Measurements from ENCODE around the gene PLXDC1.
"Not testable (repeated sequence)": the region's sequence is repeated elsewhere in the genome, so short reads cannot be mapped to it uniquely, and the experiment has no call there.

PLXDC1 gene

DNA sequence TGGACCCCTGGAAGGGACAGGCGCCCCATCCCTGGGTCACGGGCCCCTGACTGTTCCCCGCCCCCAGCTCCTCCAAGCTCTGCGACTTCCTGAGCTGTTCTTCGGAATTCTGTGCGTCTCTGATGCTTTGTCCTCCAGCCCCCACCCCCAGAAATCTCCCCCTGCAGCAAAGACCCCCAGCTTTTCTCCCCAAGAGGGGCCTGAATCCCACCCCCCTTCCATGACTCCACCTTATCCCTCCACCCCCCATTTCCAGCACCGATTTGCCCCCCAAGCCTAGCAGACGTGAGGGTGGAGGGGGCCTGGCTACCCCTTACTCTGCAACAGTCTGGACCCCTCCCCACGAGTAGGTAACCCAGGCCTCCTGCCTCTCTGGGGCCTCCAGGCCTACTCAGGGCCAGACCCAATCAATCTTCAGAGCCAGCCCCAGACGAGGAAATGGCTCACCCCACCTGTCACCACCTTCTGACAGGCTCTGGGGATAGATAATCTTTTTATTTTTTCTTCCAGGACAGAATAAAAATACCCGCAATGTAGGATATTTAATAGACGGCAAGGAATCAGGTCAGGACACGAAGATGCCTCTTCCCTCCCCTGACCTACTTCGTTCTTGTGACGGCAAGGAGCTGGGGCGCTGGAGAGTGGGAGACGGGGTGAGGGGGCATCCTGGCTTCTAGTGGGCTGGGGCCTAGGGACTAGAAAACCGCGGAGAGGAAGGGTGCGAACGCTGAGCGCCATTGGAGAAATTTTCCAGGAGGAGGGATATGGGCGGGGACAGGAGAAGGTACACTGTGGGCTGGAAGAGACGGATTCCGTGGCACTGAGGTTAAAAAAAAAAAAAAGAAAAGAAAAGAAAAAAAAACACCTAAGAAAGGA, 744 bp upstream of the PLXDC1 start:
- peak; percentile 7 for DNase-seq

DNA sequence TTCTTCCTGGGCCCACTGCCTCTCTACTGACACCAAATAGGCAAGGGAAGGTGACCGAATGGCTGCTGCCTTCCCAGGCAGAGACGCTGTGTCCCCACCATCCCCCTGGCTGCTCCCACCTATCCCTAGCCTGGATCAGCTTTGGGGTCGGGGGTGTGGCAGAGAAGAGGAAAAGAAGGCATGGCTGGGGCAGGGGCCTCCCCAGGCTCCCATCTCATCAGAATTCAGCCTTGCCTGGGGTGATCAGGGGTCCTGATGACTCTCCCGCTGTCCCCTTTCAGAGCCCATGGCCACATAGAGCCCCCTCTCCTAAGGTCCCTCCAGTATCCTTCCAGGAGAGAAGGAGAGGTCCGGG, 665 bp downstream of the PLXDC1 start:
- DNase-seq, result no peak

DNA sequence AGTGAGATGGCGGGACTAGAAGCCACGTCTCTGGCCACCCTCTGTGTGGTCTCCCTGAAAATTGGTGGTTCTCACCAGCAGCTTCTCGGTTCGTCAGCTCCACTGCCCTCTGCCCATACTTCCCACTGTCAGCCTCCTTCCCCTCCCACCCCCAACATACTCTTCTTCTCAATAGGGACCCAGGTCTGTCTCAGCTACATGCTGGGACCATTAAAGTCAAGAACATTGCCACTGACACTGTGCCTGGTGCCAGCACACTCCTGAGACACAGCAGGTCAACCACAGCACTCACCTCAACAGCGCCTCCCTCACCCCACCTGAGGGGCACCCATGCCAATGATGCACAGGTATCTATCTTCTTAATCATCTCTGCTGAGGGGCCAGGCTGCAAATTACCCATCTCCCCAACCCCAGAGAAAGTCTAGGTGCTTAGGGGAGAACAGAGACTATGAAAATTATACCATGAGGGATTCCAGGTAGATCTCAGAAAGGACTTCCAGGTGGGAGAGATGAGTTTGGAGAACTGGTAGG, 1.3 kb downstream of the PLXDC1 start:
- no peak for DNase-seq

DNA sequence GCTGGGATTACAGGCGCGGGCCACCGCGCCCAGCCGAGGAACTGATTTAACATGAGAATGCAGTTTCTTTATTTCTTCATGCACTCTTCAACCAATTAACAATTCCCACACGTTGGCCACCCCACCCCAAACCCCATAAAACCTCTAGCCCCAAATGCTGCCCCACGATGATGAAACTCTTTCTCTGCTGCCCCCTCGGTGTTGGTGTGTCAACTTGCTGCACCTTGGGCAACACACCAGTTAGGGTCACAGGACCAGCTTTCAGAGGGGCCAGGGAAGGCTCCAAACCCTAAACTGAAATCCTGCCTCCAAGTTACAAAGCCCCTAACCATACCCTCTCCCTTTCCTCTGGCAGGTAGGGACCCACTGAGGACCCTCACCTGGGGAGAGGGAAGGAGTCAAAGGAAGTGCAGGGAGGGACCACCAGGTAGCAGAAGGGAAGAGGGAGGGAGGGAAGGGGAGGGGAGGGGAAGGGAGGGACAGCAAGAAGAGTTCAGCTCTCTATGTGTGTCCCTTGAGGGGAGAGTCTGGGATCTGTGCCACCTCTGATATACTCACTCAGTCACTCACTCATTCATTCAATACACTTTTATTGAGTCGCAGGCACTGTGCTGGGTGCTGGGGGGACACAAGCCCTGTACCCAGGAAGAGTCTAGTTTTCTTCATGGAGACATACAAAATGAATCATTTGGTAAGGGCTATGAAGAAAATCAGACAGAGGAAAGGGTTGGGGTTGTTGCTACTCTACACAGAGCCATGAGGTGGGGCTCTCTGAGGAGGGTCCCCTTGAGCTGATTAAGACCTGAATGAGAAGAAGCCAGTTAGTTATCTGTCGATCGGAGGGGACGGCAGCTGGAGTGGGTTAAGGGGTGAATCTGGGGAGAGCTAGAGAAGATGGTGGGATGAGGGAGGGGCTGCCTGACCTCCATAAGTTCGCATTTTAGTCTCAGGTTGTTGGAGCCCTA, 3.9 kb downstream of the PLXDC1 start:
- no peak for DNase-seq

DNA sequence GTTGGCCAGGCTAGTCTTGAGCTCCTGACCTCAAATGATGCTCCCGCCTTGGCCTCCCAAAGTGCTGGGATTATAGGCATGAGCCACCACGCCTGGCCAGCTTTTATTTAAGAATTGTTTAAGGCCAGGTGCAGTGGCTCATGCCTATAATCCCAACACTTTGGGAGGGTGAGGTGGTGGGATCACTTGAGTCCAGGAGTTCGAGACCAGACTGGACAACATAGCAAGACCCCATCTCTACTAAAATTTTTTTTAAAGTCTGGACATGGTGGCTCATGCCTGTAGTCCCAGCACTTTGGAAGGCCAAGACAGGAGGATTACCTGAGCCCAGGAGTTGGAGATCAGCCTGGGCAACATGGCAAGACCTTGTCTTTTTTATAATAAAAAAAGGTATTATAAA, 5.2 kb downstream of the PLXDC1 start:
- no peak for DNase-seq

DNA sequence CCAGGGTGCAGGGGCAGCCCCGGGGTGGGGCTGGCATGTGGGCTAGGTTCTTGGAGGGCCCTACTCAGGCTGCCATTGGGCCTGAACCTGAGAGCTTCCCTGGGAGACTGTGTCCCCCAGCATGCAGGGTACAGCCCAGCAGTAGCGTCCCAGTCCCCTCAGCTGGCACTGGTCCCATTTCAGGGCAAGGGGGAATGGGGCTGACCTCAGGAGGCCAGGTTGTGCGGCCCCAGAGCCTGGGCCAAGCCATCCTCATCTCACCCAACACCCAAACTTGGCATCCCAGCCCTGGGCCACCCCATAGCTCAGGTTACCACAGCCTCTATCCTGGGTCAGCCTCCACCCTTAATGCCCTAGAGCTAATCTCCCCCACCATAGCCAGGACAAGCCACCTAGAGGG, 6.3 kb downstream of the PLXDC1 start:
- no peak for DNase-seq

DNA sequence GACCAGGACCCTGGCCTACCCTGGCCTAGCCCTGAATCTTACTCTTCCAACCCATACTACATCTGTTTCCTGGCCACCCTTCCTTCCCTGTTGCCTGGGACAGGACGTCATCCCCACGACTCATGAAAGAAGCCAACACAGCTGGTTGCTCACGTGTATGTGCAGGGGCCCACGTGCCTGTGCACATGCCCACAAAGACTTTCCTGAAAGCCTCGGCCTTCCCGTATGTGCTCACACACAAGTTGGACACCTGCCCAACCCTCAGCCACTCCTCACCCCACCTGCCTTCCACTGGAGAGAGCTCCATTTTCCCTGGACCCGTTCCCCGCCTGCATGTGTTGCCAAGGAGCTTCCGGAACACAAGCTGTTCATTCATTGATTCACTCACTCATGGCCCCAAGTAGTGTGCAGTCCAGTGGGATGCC, 7.0 kb downstream of the PLXDC1 start:
- no peak for DNase-seq

DNA sequence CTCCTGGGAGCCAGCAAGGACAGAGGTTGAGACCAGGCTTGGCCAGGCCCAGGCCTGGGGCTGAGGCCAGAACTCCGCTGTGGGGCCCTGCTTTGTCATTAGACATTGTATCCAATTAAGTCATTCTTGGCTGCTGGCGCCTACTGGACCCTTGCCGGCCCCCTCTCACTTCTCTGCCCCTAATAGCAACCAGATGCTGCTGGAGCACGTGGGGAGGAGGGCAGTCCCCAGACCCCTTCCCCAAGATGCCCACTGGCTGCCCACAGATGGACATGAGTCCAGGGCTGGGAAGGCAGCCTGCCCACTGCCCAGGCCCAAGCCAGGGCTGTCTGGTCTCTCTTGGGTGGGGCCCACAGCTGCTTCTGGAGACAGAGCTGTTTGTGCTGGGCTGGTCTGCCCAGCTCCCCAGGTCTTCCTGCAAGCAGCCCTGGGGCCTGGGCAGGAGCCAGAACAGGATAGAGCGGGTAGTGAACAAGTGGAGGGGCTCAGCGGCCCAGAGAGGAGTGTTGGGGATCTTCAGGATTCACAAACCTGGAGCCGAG, 7.8 kb downstream of the PLXDC1 start:
- DNase-seq, result no peak

DNA sequence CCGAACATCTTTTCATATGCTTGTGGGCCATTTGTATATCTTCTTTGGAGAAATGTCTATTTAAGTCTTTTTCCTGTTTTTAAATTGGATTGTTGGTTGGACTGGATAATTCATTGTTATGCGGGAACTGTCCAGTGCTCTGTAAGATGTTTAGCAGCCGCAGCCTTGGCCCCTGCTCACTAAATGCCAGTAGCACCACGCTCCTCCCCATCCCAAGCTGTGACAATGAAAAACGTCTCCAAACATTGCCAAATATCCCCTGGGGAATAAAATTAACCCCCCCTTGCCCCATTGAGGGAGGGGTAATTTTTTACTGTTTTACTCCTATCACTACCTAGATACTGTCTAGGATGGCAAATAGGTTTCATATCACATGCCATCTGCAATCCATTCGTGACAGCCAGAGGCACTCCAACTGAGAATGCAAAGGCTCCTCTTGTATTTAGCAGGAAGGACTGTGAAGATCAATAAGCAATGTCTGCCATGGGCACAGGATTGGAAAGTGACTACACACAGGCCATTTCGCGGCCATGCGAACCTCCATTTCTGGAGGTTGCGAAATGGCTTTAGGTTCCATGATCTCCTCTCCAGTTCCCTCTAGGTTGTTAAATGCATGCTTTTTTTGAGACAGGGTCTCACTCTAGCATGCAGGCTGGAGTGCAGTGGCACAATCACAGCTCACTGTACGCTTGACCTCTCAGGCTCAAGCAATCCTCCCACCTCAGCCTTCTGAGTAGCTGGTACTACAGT, 9.3 kb downstream of the PLXDC1 start:
- no peak for DNase-seq

DNA sequence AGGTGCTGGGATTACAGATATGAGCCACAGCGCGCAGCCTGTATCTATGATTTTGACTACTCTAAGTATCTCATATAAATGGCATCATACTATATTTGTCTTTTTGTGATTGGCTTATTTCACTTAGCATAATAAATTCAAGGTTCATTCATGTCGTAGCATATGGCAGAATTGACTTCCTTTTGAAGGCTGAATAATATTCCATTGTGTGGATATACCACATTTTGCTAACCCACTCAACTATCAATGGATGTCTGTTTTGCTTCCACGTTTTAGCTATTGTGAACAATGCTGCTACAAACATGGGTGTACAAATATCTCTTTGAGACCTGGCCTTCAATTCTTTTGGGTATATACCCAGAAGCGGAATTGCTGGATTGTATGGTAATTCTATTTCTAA, 10.1 kb downstream of the PLXDC1 start:
- no peak for DNase-seq

DNA sequence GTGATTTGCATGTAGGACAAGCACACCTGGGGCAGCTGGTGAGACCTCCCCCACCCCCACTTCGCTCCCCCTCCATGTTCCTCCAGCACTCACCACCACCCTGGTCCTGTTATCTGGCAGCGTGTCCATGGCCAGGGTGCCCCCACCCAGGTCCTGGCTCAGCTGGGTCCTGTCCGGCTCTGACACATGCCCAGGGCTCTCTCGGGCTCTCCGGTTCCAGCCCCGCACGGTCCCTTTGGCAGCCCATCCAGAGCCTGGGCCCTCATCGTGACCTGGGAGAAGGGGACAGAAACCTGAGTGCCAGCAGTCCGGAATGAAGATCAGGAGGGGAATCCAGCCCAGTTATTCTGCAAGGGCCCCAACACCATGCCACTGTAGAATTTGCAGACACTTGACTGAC, 11.9 kb downstream of the PLXDC1 start:
- DNase-seq, result no peak

DNA sequence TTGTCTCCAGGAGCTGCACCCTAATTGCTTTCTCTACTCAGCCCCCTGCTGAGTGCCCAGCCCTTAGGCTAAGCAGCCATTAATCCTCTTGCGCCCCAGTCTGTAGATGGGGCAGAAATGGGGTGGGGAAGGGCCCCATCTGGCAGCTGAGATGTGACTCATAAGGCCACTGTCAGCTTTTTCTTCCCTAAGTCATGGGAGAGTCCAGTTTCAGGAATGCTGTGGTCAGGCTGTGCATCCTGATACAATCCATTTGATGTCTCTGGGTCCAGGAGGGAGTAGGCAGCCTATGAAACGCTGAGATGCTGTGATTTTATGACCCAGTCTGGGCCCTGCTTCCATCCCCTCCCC, 12.3 kb downstream of the PLXDC1 start:
- DNase-seq, result no peak

DNA sequence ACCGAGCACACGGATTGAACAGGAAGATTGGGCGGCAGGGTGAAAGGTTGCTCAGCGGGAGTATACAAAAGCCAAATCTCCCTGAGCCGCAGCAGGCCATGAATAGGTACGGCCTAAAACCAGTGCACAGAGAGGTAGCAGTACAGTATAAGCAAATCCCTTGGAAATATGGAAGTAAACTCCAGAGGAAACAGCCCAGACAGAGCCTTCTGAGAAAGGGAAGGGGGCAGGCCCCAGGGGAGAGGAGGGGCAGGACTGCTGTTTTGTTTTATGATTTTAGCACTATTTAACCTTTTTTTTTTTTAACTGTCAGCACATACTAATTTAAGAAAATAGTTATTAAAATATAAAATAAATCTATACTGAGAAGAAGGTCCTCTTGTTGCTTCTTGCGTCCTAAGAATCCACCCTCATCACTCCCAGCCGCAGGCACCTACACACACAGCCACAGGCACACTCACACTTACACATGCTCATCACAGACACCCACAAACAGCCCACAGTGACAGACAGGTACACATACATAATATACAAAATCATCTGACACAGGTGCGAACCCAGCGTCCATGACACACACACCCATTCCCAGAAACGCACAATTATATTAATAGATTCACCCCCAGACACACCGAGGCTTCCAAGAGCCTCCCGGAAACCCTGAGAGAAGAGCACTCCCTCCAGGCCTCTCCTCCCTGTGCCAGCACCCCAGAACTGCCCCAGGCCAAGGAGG, 12.8 kb downstream of the PLXDC1 start:
- DNase-seq, result no peak

DNA sequence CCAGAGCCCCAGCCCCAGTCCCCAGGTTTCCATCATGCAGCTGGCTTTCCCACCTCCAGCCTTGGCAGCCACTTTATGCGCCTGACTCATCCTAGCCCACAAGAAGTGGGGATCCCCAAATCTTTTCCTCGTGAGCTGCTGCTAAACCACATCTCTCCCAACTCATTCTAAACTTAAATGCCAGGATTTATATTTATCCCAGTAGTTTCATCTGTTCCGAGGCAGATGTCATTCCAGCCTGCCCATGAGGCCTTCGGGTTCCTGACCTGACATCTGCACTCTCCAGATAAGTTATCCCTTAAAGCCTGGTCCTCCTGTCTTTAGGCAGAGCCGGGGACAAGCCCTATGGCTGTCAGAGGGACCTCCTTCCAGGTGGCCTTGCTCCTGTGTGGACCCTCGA, 16.6 kb downstream of the PLXDC1 start:
- no peak for DNase-seq

DNA sequence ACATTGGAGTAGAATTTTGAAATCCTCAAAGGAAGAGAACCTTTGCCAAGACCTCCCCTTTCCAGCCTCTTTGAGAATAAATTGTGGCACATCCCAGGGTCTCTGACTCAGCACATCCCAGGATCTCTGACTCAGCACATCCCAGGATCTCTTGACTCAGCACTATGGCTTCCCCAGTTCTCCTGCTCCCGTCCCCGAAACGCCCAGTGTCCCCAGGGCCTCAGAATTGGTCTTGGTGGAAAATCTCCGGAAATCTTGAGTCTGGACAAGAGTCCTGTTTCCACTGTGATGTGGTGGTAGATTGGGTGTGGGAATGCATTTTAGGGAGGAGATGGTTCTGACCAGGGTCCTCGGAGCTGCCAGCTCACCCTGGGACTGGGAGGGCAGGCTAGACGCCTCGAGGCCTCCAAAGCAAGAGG, 19.2 kb downstream of the PLXDC1 start:
- DNase-seq, result no peak

DNA sequence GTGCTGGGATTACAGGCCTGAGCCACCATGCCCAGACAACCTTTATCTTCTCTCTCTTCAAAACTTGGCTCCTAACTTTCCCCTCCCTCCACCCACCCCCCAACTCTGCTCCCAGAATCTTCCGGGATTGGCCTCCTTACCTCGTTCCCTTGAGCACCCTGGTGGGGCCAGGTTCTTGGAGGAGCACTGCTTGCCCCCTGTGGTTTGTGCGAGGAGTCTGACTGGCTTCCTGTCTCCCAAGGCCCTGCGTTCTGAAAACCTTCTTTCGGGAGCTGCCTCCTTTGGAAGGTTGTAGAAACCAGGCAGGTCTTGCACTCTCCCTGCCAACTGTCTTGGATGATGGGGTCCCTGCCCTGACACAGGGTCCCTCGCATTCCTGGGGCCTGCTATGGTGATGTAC, 19.8 kb downstream of the PLXDC1 start:
- DNase-seq, result no peak

DNA sequence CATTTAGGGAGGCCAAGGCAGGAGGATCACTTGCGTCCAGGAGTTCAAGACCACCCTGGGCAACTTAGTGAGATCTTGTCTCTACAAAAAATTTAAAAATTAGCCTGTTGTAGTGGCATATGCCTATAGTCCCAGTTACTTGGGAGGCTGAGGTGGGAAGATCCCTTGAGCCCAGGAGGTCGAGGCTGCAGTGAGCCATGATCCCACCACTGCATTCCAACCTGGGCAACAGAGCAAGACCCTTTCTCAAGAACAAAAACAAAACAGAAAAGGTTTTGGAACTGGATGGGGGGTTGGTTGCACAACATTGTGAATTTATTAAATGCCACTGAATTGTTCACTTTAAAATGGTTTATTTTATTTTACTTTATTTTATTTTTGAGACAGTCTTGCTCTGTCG, 21.2 kb downstream of the PLXDC1 start:
- DNase-seq, result no peak

DNA sequence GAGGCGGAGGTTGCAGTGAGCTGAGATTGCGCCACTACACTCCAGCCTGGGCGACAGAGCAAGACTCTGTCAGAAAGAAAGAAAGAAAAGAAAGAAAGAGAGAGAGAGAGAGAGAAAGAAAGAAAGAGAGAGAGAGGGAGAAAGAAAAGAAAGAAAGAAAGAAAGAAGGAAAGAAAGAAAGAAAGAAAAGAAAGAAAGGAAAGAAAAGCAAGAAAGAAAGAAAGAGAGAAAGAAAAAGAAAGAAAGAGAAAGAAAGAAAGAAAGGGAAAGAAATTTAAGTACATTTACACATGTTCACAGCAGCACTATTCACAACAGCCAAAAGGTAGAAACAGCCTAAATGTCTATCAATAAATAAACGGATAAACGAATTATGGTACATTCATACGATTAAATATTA, 21.9 kb downstream of the PLXDC1 start:
- DNase-seq, result not testable (repeated sequence)

DNA sequence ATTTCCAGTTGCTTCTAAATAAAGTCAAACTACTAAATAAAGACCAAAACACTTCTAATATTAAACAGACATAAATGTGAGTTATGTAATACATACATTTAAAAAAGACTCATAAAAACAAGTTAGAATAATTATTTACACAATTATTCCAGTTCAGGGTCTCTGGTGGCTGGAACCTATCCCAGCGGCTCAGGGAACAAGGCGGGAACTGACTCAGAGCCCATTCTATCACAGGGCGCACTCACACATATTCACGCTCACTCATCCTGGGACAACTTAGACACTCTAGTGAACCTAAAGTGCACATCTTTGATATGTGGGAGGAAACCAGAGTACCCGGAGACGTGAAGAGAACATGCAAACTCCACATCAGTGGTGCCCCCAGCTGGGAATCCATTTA, 25.0 kb downstream of the PLXDC1 start:
- no peak for DNase-seq

DNA sequence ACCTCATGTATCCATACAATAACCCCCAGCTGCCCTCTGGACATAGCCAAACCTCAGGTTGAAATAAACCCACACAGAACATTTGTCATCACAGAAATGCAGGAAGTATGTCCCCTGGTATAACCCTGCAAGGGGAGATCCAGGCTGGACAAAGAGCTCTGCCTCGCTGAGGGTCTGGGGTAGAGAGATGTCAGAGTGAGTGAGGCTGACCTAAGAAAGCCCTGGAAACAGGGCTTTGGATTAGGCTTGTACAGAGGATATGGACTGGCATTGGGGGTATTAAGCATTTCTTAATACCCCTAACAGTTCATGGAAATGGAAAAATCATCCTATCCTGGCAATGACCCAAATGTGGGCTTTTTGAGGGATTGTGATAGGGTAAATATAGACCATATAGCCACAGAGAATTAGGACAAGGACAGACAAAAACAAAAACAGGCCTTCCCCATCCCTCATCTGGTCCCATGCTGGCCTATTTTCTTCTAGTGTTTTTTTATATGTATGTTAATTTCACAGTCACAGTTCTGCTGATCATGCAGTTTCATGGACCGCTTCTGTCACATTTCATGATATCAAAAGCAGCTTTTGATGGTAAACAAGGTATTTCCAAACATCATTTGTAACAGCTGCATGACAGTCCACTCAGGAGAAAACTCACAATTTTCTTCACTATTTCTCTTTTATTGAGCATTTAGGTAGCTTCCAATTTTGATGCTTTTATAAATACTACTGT, 26.1 kb downstream of the PLXDC1 start:
- DNase-seq, result no peak

DNA sequence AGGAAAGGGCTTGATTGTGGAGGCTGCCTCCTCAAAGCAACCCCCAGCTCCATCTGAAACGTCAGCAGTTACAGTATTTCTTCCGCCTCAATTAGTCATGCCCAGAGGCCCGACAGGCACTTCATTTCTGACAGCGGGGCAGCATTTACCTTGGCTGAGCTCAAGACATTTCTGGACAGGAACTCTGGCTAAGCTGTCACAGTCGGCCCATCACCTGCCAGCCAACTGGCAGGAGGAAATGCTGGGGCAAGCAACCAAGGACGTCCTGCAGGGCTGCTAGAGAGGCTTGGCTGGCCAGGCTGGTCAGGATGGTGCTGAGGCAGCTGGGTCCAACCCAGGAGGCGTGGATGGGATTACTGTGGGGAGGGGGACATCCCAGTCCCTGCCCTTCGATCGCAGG, 27.8 kb downstream of the PLXDC1 start:
- no peak for DNase-seq
